Measurements from ENCODE around the gene SRC. TPM values are rescaled to one million over a fixed set of nuclear protein-coding genes. Genes with fewer than 3 reads are reported as not detected.

Gene SRC
- total RNA-seq, 2 donors from 2014 or later = 102 to 123 TPM

DNA sequence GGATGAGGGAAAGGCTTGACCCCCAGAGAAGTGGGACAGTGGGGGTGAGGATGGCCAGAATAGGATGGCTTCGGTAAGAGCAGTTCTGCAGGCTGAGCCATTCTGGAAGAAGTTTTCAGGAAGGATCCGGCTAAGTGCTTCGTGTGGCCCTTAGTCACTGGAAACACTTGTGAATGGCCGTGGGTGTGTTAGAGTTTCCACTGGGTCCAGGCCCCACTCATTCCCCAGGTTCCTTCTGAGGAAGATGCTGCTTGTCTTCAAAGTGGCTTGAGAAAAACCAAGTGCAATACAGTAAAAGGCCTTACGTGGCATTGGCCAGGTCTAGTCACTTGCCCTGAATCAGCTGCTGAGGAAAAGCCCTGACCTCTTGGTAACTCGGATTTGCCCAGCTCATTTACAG lies 28.6 kb upstream of the SRC start:
- Histone ChIP-seq H3K27ac (no peak overlapping the region), H3K9me3 (no peaks in the 10 kb centered on the region), H3K9ac (ENCODE audit: low read depth in 2 of 2, low read length in 2 of 2) (no peak overlapping the region), H3K4me1 (peaks cover 3% of the 10 kb centered on the region), H3K4me3 (no peak overlapping the region), H3K27me3 (no peaks in the 10 kb centered on the region), H3K36me3 (no peaks in the 10 kb centered on the region)
- intact Hi-C loops (cut with DNase I) = no loop called here
- TF ChIP-seq, protein P1, sequence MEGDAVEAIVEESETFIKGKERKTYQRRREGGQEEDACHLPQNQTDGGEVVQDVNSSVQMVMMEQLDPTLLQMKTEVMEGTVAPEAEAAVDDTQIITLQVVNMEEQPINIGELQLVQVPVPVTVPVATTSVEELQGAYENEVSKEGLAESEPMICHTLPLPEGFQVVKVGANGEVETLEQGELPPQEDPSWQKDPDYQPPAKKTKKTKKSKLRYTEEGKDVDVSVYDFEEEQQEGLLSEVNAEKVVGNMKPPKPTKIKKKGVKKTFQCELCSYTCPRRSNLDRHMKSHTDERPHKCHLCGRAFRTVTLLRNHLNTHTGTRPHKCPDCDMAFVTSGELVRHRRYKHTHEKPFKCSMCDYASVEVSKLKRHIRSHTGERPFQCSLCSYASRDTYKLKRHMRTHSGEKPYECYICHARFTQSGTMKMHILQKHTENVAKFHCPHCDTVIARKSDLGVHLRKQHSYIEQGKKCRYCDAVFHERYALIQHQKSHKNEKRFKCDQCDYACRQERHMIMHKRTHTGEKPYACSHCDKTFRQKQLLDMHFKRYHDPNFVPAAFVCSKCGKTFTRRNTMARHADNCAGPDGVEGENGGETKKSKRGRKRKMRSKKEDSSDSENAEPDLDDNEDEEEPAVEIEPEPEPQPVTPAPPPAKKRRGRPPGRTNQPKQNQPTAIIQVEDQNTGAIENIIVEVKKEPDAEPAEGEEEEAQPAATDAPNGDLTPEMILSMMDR (IDR thresholded peaks at IDR 0.05) = no peak
- no peak for DNase-seq

DNA sequence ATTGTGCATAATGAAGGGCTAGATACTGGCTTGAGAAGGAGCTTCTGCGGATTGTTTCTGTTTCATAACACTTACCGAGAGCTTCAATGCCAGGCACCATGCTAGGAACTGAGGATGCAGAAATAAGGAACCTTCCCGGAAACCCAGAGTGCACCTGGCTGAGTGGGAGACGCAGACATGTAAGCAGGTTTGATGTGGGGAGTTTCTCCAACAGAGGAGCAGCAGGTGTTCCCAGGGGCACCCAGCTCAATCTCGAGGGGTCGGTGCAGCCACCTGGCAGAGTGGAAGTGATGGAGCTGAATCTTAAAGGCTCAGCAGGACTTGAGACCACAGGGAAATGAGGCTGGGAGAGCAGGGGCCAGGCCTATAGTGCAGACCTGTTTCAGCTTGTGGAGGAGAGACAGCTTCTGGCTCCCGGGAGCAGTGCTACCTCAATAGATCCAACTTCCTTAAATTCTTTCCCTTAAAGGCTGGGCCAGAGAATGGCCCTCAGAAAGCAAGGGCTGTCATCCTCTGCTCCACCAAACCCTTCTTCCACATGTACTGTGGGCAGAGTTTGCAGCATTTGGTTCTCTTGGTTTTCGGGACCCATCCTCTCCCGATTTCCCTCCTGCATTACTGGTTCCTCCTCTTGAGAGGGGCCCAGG lies 27.8 kb upstream of the SRC start:
- Histone ChIP-seq H3K27me3 (no peaks in the 10 kb centered on the region), H3K4me3 (no peak overlapping the region), H3K9me3 (no peaks in the 10 kb centered on the region), H3K9ac (ENCODE audit: low read depth in 2 of 2, low read length in 2 of 2) (no peak overlapping the region), H3K36me3 (no peaks in the 10 kb centered on the region), H3K4me1 (peaks cover 3% of the 10 kb centered on the region), H3K27ac (no peak overlapping the region)
- no peak for DNase-seq
- intact Hi-C loops (cut with DNase I) = no loop called here
- TF ChIP-seq, protein P1 (IDR thresholded peaks at IDR 0.05) = no peak

- TF ChIP-seq, protein P1 (IDR thresholded peaks at IDR 0.05) = no peak
- H3K27ac ChIP-seq = no peak overlapping the region
- no peaks in the 10 kb centered on the region for H3K9me3 ChIP-seq
- no peak overlapping the region for H3K4me3 ChIP-seq
- H3K36me3 ChIP-seq = no peaks in the 10 kb centered on the region
- peaks cover 3% of the 10 kb centered on the region for H3K4me1 ChIP-seq
- no peak for DNase-seq
- intact Hi-C loops (cut with DNase I) = no loop called here
- H3K9ac ChIP-seq (ENCODE audit: low read depth in 2 of 2, low read length in 2 of 2) = no peak overlapping the region
- no peaks in the 10 kb centered on the region for H3K27me3 ChIP-seq
Observed at GRCh38 chr20:37319151-37319671, 26.7 kb upstream of the SRC start.

DNA sequence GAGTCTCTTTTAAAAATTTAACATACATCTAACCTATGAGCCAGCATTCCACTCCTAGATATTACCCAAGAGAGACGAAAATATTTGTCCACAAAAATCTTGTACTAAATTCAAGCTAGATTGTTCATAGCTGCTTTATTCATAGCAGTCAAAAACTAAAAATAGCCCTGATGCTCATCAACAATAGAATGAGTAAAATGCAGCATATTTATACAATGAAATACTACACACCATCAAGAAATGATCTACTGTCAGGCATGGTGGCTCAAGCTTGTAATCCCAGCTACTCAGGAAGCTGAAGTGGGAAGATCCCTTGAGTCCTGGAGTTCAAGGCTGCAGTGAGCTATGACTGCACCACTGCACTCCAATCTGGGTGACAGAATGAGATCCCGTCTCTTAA lies 22.0 kb upstream of the SRC start:
- intact Hi-C loops (cut with DNase I) = no loop called here
- TF ChIP-seq, protein P1 (IDR thresholded peaks at IDR 0.05) = no peak
- no peak for DNase-seq
- H3K4me1 ChIP-seq = no peaks in the 10 kb centered on the region
- no peaks in the 10 kb centered on the region for H3K27me3 ChIP-seq
- no peak overlapping the region for H3K9ac ChIP-seq (ENCODE audit: low read depth in 2 of 2, low read length in 2 of 2)
- H3K36me3 ChIP-seq = no peaks in the 10 kb centered on the region
- no peak overlapping the region for H3K4me3 ChIP-seq
- no peaks in the 10 kb centered on the region for H3K9me3 ChIP-seq
- H3K27ac ChIP-seq = no peak overlapping the region

GRCh38 chr20:37325206-37325605 lies 20.7 kb upstream of the SRC start:
- no peaks in the 10 kb centered on the region for H3K4me1 ChIP-seq
- H3K36me3 ChIP-seq = no peaks in the 10 kb centered on the region
- DNase-seq = no peak
- no peak overlapping the region for H3K9ac ChIP-seq (ENCODE audit: low read depth in 2 of 2, low read length in 2 of 2)
- intact Hi-C loops (cut with DNase I) = no loop called here
- H3K27ac ChIP-seq = no peak overlapping the region
- H3K9me3 ChIP-seq = no peaks in the 10 kb centered on the region
- TF ChIP-seq, protein P1 (IDR thresholded peaks at IDR 0.05) = no peak
- no peak overlapping the region for H3K4me3 ChIP-seq
- no peaks in the 10 kb centered on the region for H3K27me3 ChIP-seq

All from colonic mucosa (tissue), 4 donors.